DMS53 treated with DMSO at 0.1 percent for 48 hours (cell line): ENCODE measurements around the gene PKIB.
"Not testable (repeated sequence)": the region's sequence is repeated elsewhere in the genome, so short reads cannot be mapped to it uniquely, and the experiment has no call there.

Experiments
- DNase-seq: peaks from one replicate; lab custom pipeline; 2025; ENCODE audit not compliant: unreplicated experiment; lab: John Stamatoyannopoulos, UW

The PKIB gene, protein sequence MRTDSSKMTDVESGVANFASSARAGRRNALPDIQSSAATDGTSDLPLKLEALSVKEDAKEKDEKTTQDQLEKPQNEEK

DNA sequence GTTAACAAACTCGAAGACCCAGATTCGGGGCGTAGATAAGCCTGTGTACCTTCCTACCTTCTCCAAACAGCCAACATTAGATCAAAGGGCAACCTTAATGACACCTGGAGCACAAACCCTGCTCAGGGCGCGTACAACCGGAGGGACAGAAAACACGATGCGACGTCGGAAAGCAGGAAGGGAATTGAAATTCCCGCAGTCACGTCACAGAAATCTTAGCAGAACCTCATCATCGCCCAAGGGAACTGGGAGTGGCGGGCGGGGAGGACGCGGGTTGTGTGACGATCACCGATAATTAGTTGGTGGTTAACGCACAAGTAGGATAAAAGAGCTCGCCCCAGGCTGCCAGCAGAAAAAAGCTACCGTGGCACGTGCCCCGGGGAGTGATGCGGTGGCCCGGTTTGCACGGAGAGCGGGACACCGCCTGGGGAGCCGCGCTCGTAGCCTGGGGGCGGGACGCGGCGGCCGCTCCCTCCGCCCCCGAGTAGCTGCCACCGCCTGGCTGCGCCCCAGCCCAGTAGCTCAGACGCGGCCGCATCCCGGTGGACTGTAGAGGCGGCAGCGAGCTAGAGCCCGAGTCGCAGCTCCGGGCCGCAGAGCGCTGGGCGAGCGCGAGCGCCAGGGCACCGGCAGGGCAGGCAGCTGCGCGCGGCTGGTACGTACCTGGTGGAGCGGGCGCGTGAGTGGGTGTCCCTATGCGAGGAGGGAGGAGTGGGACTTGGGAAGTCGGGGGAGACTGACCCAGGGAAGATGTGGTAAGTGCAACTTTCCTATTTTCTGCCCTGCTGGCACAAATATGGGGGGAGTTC, at the start of gene PKIB:
TSS of gene PKIB (plus strand) at position 525 of the 809 bp plus-strand sequence. CDS start 107,390 bp downstream, outside the sequence.
- peak; percentile 73 for DNase-seq

DNA sequence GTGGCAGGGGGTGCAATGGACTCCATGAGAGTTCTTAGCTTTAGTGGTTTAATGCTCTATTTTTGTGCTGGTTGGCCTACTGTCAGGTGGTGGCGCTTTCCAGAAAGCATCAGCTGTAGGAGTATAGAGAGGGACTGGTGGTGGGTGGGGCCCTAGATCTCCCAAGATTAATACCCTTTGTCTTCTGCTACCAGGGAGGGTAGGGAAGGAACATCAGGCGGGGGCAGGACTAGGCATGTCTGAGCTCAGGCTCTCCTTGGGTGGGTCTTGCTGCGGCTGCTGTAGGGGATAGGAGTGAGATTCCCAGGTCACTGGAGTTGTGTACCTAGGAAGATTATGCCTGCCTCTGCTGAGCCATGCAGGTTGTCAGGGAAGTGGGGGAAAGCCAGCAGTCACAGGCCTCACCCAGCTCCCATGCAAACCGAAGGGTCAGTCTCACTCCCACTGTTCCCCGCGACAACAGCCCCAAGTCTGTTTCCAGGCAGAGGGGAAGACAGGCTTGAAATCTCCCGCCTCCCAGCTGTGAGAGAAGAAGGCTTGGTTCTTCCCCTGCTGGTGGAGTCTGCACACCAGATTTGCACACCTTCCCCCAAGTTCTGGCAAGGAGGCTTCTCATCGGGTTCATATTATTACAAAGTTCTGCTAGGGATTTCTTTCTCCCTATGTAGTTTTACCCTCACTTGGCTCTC, 46.7 kb upstream of the PKIB start:
- no peak for DNase-seq

GRCh38 chr6:122564230-122564629, 46.0 kb upstream of the PKIB start:
- no peak for DNase-seq

- DNase-seq = no peak
Observed at GRCh38 chr6:122565708-122566107, 44.5 kb upstream of the PKIB start.

DNA sequence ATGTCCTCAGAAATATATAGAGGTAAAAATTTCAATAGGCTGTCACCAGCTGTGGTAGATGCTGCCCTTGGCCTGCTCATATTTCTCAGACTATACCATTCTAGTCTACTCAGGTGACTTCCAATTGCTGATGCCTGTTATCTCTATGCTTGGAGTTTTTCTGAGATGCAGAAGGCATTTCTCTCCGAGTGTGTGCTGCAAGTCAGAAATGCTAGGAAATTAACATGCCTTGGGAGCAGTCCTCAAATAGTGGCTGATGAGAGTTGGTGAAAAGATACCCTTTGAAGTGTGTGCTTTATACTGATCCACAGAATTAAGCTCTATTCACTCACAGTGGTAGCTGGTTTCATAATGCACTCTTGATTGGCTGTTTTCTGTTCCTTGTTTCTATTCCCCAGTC, 43.2 kb upstream of the PKIB start:
- DNase-seq = no peak

GRCh38 chr6:122568350-122568749, 41.9 kb upstream of the PKIB start:
- no peak for DNase-seq

DNA sequence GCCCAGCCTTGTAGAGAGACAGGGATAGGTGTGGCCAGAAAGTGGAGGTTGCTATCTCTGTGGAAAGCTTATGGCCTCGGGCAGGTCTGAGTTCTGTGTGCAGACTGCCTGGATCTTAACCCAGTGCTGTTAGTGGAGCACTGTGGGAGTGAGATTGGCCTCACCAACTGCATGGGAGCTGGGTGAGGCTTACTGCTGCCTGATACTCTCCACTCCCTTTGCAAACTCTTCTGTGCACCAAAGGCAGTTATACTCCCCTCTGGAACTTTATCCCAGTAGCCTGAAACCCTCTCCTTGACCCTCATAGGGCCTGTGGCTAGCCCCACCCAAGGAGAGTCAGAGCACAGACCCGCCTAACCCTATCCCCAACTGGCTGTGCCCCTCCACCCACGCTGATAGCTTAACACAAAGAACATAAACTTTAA, 41.4 kb upstream of the PKIB start:
- DNase-seq = no peak

GRCh38 chr6:122569230-122569771, 40.9 kb upstream of the PKIB start:
- peak; percentile 42 for DNase-seq

GRCh38 chr6:122571888-122572287, 38.3 kb upstream of the PKIB start:
- no peak for DNase-seq

- no peak for DNase-seq
Observed at GRCh38 chr6:122576888-122577287, 33.3 kb upstream of the PKIB start.

- no peak for DNase-seq
Observed at GRCh38 chr6:122578961-122579360, 31.2 kb upstream of the PKIB start.

GRCh38 chr6:122580737-122581136, 29.5 kb upstream of the PKIB start:
- DNase-seq = peak; percentile 22

GRCh38 chr6:122589115-122589514, 21.1 kb upstream of the PKIB start:
- DNase-seq = no peak

GRCh38 chr6:122598295-122598694, 11.9 kb upstream of the PKIB start:
- DNase-seq = not testable (repeated sequence)

DNA sequence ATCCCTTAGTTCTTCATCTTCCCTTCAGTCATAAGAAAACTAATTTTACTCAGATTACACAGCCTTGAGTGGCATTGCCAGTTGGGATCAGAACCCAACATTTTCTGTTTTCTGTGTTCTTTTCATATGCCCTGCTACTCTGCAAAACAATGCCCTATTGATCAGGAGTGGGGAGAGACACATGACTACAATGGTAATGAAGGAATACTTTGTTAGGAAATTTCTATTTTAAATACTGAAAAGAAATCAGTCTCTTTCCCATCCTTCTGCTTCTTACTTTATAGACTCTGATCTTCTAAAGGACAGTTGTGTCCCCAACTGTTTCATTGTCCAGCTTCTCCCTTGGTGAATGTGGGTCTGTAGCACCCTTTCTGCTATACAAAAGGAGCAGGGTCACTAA, 5.5 kb upstream of the PKIB start:
- no peak for DNase-seq

GRCh38 chr6:122610690-122611455, 668 bp downstream of the PKIB start:
- peak; percentile 35 for DNase-seq

- DNase-seq = no peak
Observed at GRCh38 chr6:122612838-122613237, 2.6 kb downstream of the PKIB start.

DNA sequence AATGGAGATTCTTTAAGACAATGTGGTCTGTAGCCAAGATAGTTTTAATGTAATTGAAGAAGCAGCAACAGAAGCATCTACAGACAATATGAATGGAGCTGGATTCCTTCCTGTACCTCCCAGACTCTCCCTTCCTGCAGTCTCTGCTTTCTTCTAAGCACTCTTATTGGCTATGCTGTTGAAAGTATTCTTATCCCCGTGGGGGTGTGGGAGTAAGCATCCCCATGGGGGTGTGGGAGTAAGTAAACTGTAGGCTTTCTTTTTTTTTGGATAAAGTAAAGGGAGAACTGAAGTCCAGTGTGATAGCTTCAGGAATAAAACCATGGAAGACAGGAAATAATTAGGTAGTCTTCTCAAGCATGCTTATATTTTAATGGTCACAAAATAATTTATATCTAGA, 4.1 kb downstream of the PKIB start:
- DNase-seq = no peak

GRCh38 chr6:122615409-122615808, 5.2 kb downstream of the PKIB start:
- no peak for DNase-seq

- DNase-seq = no peak
Observed at GRCh38 chr6:122616877-122617276, 6.7 kb downstream of the PKIB start.

GRCh38 chr6:122619309-122619708, 9.1 kb downstream of the PKIB start:
- no peak for DNase-seq
